ENCODE measurements around the gene ALCAM. TPM values are rescaled to one million over a fixed set of nuclear protein-coding genes. Genes with fewer than 3 reads are reported as not detected.

The ALCAM gene
- total RNA-seq, 2 donors from 2014 or later = 17.8 to 29.6 TPM

DNA sequence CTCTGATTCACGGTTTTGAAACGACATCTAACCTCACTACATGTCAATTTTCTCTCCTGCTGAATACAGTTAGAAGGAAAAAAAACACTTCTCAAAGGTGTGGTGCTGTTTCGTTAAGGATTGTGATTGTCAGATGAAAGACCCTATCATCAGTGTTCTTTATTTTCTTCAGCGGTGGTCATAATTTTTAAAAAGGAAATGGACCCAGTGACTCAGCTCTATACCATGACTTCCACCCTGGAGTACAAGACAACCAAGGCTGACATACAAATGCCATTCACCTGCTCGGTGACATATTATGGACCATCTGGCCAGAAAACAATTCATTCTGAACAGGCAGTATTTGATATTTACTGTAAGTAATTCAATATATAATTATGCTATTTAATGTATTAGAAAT is 167.8 kb downstream of the ALCAM start:
- no peak for DNase-seq
- H3K9me3 ChIP-seq = no peaks in the 10 kb centered on the region
- H3K4me3 ChIP-seq = no peak overlapping the region
- no peak overlapping the region for H3K27ac ChIP-seq
- no peak overlapping the region for H3K9ac ChIP-seq (ENCODE audit: low read depth in 2 of 2, low read length in 2 of 2)
- no peaks in the 10 kb centered on the region for H3K36me3 ChIP-seq
- intact Hi-C loops (cut with DNase I) = no loop called here
- H3K4me1 ChIP-seq = no peaks in the 10 kb centered on the region
- H3K27me3 ChIP-seq = no peaks in the 10 kb centered on the region
- no peak for TF ChIP-seq CTCF (IDR thresholded peaks at IDR 0.05)

DNA sequence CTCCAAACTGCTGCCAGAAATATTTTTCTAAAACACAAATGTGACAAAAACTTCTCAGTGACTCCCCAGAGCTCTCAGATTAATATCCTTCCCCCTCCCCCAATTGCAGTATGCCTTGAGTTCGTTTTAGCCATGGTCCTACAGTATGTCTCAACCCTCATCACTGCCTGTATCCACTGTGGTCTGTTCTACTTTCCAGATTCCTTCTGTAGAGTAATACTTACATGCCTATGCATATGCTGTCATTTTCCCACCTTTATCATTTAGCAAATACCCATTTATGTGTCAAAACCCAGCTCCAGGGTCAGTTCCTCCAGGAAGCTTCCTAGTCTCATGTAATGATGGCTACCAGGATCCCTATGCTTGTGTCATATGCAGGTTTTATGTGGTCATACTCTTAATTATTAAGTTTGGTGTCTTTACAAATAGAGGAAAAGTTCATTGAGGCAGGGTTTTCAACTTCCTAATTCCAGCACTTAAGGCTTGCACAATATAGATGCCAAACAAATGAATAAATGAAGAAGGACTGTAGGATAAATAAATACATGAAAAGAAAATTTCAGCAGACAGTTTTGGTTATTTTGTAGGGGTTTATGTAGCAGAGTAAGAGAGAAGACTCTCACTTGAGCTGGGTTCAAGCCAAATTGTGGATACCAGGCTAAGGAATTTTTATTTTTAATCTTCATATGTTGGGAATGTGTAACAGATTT is 170.8 kb downstream of the ALCAM start:
- Histone ChIP-seq H3K36me3 (no peaks in the 10 kb centered on the region), H3K27ac (no peak overlapping the region), H3K9me3 (no peaks in the 10 kb centered on the region), H3K27me3 (no peaks in the 10 kb centered on the region), H3K9ac (ENCODE audit: low read depth in 2 of 2, low read length in 2 of 2) (no peak overlapping the region), H3K4me1 (no peaks in the 10 kb centered on the region), H3K4me3 (no peak overlapping the region)
- DNase-seq = no peak
- TF ChIP-seq CTCF (IDR thresholded peaks at IDR 0.05) = no peak
- intact Hi-C loops (cut with DNase I) = no loop called here

- no peaks in the 10 kb centered on the region for H3K9me3 ChIP-seq
These were observed 171.8 kb downstream of the ALCAM start for GRCh38 chr3:105538483-105538882.

DNA sequence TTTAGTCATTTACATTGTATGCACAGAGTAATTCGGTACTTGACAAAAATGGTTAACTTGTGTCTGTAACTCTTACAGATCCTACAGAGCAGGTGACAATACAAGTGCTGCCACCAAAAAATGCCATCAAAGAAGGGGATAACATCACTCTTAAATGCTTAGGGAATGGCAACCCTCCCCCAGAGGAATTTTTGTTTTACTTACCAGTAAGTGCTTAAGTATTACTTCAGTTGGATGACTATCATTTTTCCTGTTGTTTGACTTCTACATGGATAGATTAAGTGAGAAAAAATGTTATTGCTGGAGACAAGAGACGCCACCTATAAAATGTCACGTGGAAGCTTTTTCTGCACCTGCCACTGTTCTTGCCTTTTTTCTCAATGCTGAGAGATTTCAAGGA is 173.2 kb downstream of the ALCAM start:
- DNase-seq = no peak
- no peaks in the 10 kb centered on the region for H3K27me3 ChIP-seq
- H3K4me1 ChIP-seq = no peaks in the 10 kb centered on the region
- no peak overlapping the region for H3K9ac ChIP-seq (ENCODE audit: low read depth in 2 of 2, low read length in 2 of 2)
- intact Hi-C loops (cut with DNase I) = no loop called here
- no peak for TF ChIP-seq CTCF (IDR thresholded peaks at IDR 0.05)
- H3K9me3 ChIP-seq = no peaks in the 10 kb centered on the region
- H3K27ac ChIP-seq = no peak overlapping the region
- no peaks in the 10 kb centered on the region for H3K36me3 ChIP-seq
- H3K4me3 ChIP-seq = no peak overlapping the region

More at GRCh38 chr3:105538483-105538882, 171.8 kb downstream of the ALCAM start:
- no peak overlapping the region for H3K4me3 ChIP-seq
- TF ChIP-seq CTCF (IDR thresholded peaks at IDR 0.05) = no peak
- no peaks in the 10 kb centered on the region for H3K36me3 ChIP-seq
- no peak for DNase-seq
- intact Hi-C loops (cut with DNase I) = no loop called here
- H3K4me1 ChIP-seq = no peaks in the 10 kb centered on the region
- no peaks in the 10 kb centered on the region for H3K27me3 ChIP-seq
- no peak overlapping the region for H3K9ac ChIP-seq (ENCODE audit: low read depth in 2 of 2, low read length in 2 of 2)
- no peak overlapping the region for H3K27ac ChIP-seq

DNA sequence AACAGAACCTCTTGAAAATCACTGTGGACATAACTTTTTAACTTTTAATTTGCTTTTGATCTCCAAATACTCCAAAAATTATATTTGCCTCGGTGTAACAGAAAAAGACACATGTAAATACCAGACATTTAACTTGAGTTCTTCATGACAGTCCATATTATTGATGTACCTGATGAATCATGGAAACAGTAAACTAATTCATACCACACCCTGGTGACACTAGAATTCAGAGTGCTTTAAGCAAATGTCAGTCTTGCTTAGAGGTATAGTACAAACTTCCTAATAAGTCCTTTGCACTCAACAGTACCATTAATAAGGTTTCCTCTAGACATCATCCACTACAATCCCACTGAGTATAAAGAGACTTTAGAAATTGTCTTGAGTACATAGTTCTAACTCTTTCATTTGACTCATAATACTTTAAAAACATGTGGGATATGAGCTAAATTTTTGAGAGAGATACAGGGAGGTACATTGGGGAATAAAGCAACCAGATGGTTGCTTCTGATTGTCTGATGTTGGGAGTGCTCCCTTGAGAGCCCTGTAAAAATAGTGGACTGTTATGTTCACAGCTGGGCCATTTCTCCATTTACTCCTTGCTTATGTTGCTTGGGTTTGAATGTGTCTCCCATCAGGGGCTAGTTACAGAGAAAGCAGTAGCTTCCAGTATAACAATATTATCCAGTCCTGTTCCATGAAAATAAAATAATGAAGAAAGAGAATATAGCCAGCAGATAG is 175.7 kb downstream of the ALCAM start:
- Histone ChIP-seq H3K4me3 (no peak overlapping the region), H3K27ac (no peak overlapping the region), H3K9ac (ENCODE audit: low read depth in 2 of 2, low read length in 2 of 2) (no peak overlapping the region), H3K9me3 (no peaks in the 10 kb centered on the region), H3K4me1 (no peaks in the 10 kb centered on the region), H3K27me3 (no peaks in the 10 kb centered on the region), H3K36me3 (no peaks in the 10 kb centered on the region)
- intact Hi-C loops (cut with DNase I) = no loop called here
- no peak for TF ChIP-seq CTCF (IDR thresholded peaks at IDR 0.05)
- DNase-seq = no peak
